H1 (cell line): ENCODE data around the gene TCERG1L. TPM values are rescaled to one million over a fixed set of nuclear protein-coding genes. Genes with fewer than 3 reads are reported as not detected.

ENCODE experiments used
- CTCF ChIA-PET: fragments of 300-600 bp; sonication (Branson Sonifier 250); formaldehyde crosslinking; loops from one replicate; lab custom pipeline; 2021; ENCODE audit not compliant: partially characterized antibody; lab: Charles Lee
- POLR2A ChIA-PET: fragments of 300-600 bp; sonication (Branson Sonifier 250); formaldehyde crosslinking; loops from one replicate; lab custom pipeline; 2021; ENCODE audit warnings: inconsistent platforms; ENCODE audit not compliant: partially characterized antibody; lab: Charles Lee
- DNase-seq, 2 experiments: peaks; one replicate each; pipeline versions ENCODE4 v3.0.0 to v3.0.0-alpha.2; 2010 to 2022; ENCODE audit warnings: low spot score in 2 of 2, low read depth in 1 of 2, mixed read lengths in 1 of 2
- FAIRE-seq: peaks from 2 replicates; lab custom pipeline; 2011; peaks lifted over from hg19 to GRCh38; lab: Jason Lieb, UNC
- H2AFZ ChIP-seq: 2 replicates; pipeline ENCODE4 v1.8.1; 2012; ENCODE audit warnings: low read length, inconsistent platforms
- H2AK5ac ChIP-seq: 2 replicates; pipeline ENCODE4 v1.6.1; 2013; ENCODE audit warnings: low read depth, low read length
- H2BK120ac ChIP-seq: replicated peaks from 2 replicates; pipeline ENCODE3; 2013; ENCODE audit warnings: low read depth, low read length, inconsistent platforms
- H2BK12ac ChIP-seq: 2 replicates; pipeline ENCODE4 v1.6.1; 2013; ENCODE audit warnings: low read depth, low read length
- H2BK15ac ChIP-seq: 2 replicates; pipeline ENCODE4 v1.6.1; 2013; ENCODE audit warnings: low read length
- H2BK20ac ChIP-seq: 2 replicates; pipeline ENCODE4 v1.6.1; 2013; ENCODE audit warnings: low read length
- H2BK5ac ChIP-seq: 2 replicates; pipeline ENCODE4 v1.6.1; 2013; ENCODE audit warnings: low read depth, low read length
- H3K14ac ChIP-seq: 2 replicates; pipeline ENCODE4 v1.6.1; 2013; ENCODE audit warnings: inconsistent platforms; ENCODE audit not compliant: insufficient read length
- H3K18ac ChIP-seq: 2 replicates; pipeline ENCODE4 v1.6.1; 2013; ENCODE audit warnings: low read length; ENCODE audit errors: extremely low read depth
- H3K23ac ChIP-seq: 2 replicates; pipeline ENCODE4 v1.6.1; 2013; ENCODE audit warnings: inconsistent platforms; ENCODE audit not compliant: insufficient read length
- H3K23me2 ChIP-seq: 2 replicates; pipeline ENCODE4 v1.6.1; 2013; ENCODE audit warnings: low read depth, low read length
- H3K27ac ChIP-seq: 2 replicates; pipeline ENCODE4 v1.6.1; 2011; ENCODE audit warnings: low read depth, low read length, inconsistent platforms
- H3K27me3 ChIP-seq, 4 experiments: replicated peaks in 1 of 4; 1 replicate in 1 of 4; 2 replicates in 3 of 4; pipeline versions ENCODE4 v1.6.1 to v1.8.1; 2011 to 2013; ENCODE audit warnings: low read length in 3 of 4, mild to moderate bottlenecking in 3 of 4, inconsistent platforms in 2 of 4, mixed read lengths in 2 of 4, moderate library complexity in 1 of 4; ENCODE audit not compliant: control insufficient read depth in 3 of 4, insufficient read depth in 3 of 4; ENCODE audit errors: extremely low read depth in 1 of 4
- H3K36me3 ChIP-seq, 4 experiments: 2 replicates each; pipeline versions ENCODE4 v1.6.1 to v1.8.1; 2011 to 2013; ENCODE audit warnings: mild to moderate bottlenecking in 4 of 4, low read length in 3 of 4, moderate library complexity in 2 of 4, control low read depth in 1 of 4, inconsistent platforms in 1 of 4; ENCODE audit not compliant: insufficient read depth in 4 of 4, control insufficient read depth in 2 of 4
- H3K4ac ChIP-seq: replicated peaks from 2 replicates; pipeline ENCODE3; 2013; ENCODE audit warnings: low read length, low read depth, mixed read lengths, inconsistent platforms; ENCODE audit not compliant: insufficient read length
- H3K4me1 ChIP-seq, 4 experiments: replicated peaks in 1 of 4; 1 replicate in 1 of 4; 2 replicates in 3 of 4; pipeline versions ENCODE4 v1.6.1 to v1.8.1; 2011 to 2013; ENCODE audit warnings: low read length in 3 of 4, inconsistent platforms in 2 of 4, mixed read lengths in 1 of 4; ENCODE audit not compliant: insufficient read depth in 4 of 4, control insufficient read depth in 3 of 4
- H3K4me2 ChIP-seq, 2 experiments: 2 replicates each; pipeline versions ENCODE4 v1.6.1 to v1.8.1; 2011 to 2013; ENCODE audit warnings: low read depth in 2 of 2, low read length in 2 of 2, control low read depth in 1 of 2, inconsistent platforms in 1 of 2, mild to moderate bottlenecking in 1 of 2; ENCODE audit not compliant: insufficient read depth in 1 of 2
- H3K4me3 ChIP-seq, 4 experiments: fragments of 200-600, 300-600 bp in 1 of 4; sonication (generic), shearing (Covaris generic), sonication (Bioruptor Twin) in 1 of 4; 2 replicates each; pipeline versions ENCODE4 v1.5.1 to v1.8.1; 2011 to 2016; ENCODE audit warnings: low read length in 4 of 4, low read depth in 3 of 4, control low read depth in 2 of 4, inconsistent platforms in 2 of 4, mild to moderate bottlenecking in 2 of 4, mixed read lengths in 1 of 4, moderate library complexity in 1 of 4; ENCODE audit not compliant: insufficient read depth in 2 of 4; ENCODE audit errors: extremely low read depth in 1 of 4
- H3K56ac ChIP-seq: replicated peaks from 2 replicates; pipeline ENCODE3; 2013; ENCODE audit warnings: low read depth, mild to moderate bottlenecking, mixed read lengths, low read length, inconsistent platforms; ENCODE audit not compliant: insufficient read length
- H3K79me1 ChIP-seq: 2 replicates; pipeline ENCODE4 v1.6.1; 2013; ENCODE audit warnings: low read depth, low read length, control low read depth
- H3K79me2 ChIP-seq, 2 experiments: 2 replicates each; pipeline versions ENCODE4 v1.6.1 to v1.8.1; 2012 to 2013; ENCODE audit warnings: low read length in 2 of 2, mild to moderate bottlenecking in 2 of 2, inconsistent platforms in 1 of 2; ENCODE audit not compliant: insufficient read depth in 2 of 2, control insufficient read depth in 1 of 2
- H3K9ac ChIP-seq, 4 experiments: replicated peaks in 1 of 4; 1 replicate in 1 of 4; 2 replicates in 3 of 4; pipeline versions ENCODE4 v1.6.1 to v1.8.1; 2011 to 2013; ENCODE audit warnings: low read depth in 3 of 4, low read length in 3 of 4, control low read depth in 2 of 4, mild to moderate bottlenecking in 2 of 4, moderate library complexity in 2 of 4, inconsistent platforms in 1 of 4; ENCODE audit errors: extremely low read depth in 1 of 4
- H3K9me3 ChIP-seq, 2 experiments: 2 replicates each; pipeline versions ENCODE4 v1.6.1 to v1.8.1; 2012 to 2013; ENCODE audit warnings: mild to moderate bottlenecking in 2 of 2, moderate library complexity in 2 of 2, control low read depth in 1 of 2, inconsistent platforms in 1 of 2, low read depth in 1 of 2, low read length in 1 of 2, mixed read lengths in 1 of 2; ENCODE audit not compliant: insufficient read depth in 2 of 2
- H4K20me1 ChIP-seq, 2 experiments: replicated peaks in 1 of 2; 2 replicates each; pipeline versions ENCODE3 to v1.8.1; 2011 to 2013; ENCODE audit warnings: inconsistent platforms in 2 of 2, low read length in 2 of 2, mild to moderate bottlenecking in 1 of 2; ENCODE audit not compliant: insufficient read depth in 2 of 2, control insufficient read depth in 1 of 2
- H4K5ac ChIP-seq: 2 replicates; pipeline ENCODE4 v1.6.1; 2013; ENCODE audit warnings: low read length, low read depth, mixed read lengths, inconsistent platforms; ENCODE audit not compliant: insufficient read length
- H4K8ac ChIP-seq: 2 replicates; pipeline ENCODE4 v1.8.0; 2013; ENCODE audit warnings: mild to moderate bottlenecking, moderate library complexity, low read length, inconsistent platforms; ENCODE audit not compliant: insufficient read depth; ENCODE audit errors: extremely low read depth
- H4K91ac ChIP-seq: replicated peaks from 2 replicates; pipeline ENCODE3; 2013; ENCODE audit warnings: low read length, mixed read lengths, inconsistent platforms; ENCODE audit not compliant: insufficient read length
- CBX5 ChIP-seq: fragments of 300-800, 300-1000 bp; sonication (generic); IDR thresholded peaks from 2 replicates; pipeline ENCODE4 v1.7.1; 2016; ENCODE audit warnings: antibody characterized with exemption, low read length, low read depth
- CHD2 ChIP-seq: IDR thresholded peaks from 2 replicates; pipeline ENCODE4 v1.6.1; 2012; ENCODE audit warnings: low read length, improper control_type of control experiment
- POU5F1 ChIP-seq: IDR thresholded peaks from 2 replicates; pipeline ENCODE4 v1.6.1; 2011; ENCODE audit warnings: low read depth, mild to moderate bottlenecking, low read length, moderate library complexity
- RXRA ChIP-seq: IDR thresholded peaks from 2 replicates; pipeline ENCODE4 v1.6.1; 2011; ENCODE audit warnings: low read depth, mild to moderate bottlenecking, low read length, moderate library complexity; ENCODE audit not compliant: insufficient read depth
- SAP30 ChIP-seq: fragments of 300-600 bp; sonication (generic); IDR thresholded peaks from 2 replicates; pipeline ENCODE4 v1.7.1; 2012; ENCODE audit warnings: low read length, moderate library complexity, mild to moderate bottlenecking, inconsistent platforms; ENCODE audit not compliant: insufficient read depth, insufficient replicate concordance
- SP4 ChIP-seq: IDR thresholded peaks from 2 replicates; pipeline ENCODE4 v1.6.1; 2012; ENCODE audit warnings: low read length, inconsistent platforms
- WGBS, 2 experiments: shearing (Covaris generic) in 1 of 2; methylation state at CpG; one replicate each; pipeline versions ENCODE4 v1.1.6 to v1.1.7; 2013 to 2015; ENCODE audit warnings: low lambda C conversion rate in 2 of 2, mixed read lengths in 2 of 2, inconsistent platforms in 1 of 2, low coverage in 1 of 2, missing lambda C conversion rate in 1 of 2; ENCODE audit not compliant: insufficient replicate concordance in 2 of 2, insufficient coverage in 1 of 2, insufficient read length in 1 of 2; ENCODE audit errors: extremely low coverage in 1 of 2, missing lambda C conversion rate in 1 of 2; 5-methylcytosine and 5-hydroxymethylcytosine counted together
- polyA plus RNA-seq, 7 experiments: library from polyadenylated mRNA; depleted of rRNA in 3 of 7; stranded (reverse) in 5 of 7; unstranded in 2 of 7; fragments of >200 nt in 5 of 7; fragments of 200-250 nt in 2 of 7; gene quantifications; 1 replicate in 5 of 7; 2 replicates in 1 of 7; 4 replicates in 1 of 7; pipeline versions ENCODE4 v1.2.1 to v1.2.3, GENCODE V29; 2011 to 2013; ENCODE audit warnings: missing spikeins in 2 of 7, mixed read lengths in 2 of 7
- total RNA-seq: library from RNA; stranded (reverse); fragmentation: NEBNext Ultra II Directional; extraction: Animal tissue kit (Norgen Biotek cat#: 25700); gene quantifications from 2 replicates; pipeline ENCODE4 v1.2.1, GENCODE V29; 2021
- TF ChIP-seq, protein P1 (sequence below), 3 experiments: IDR thresholded peaks; 1 replicate in 2 of 3; 2 replicates in 1 of 3; pipeline versions ENCODE4 v1.5.1 to v1.6.1; 2011; ENCODE audit warnings: low read length in 3 of 3, mild to moderate bottlenecking in 3 of 3, inconsistent platforms in 2 of 3, low read depth in 1 of 3, moderate library complexity in 1 of 3; ENCODE audit not compliant: insufficient read depth in 1 of 3; ENCODE audit errors: control extremely low read depth in 1 of 3

Gene TCERG1L
- total and polyA plus RNA-seq, 2 of the 8 experiments (the other 6 are each of a cell fraction or from before 2014, with no cell fraction given): 3.9 to 6.9 TPM

DNA sequence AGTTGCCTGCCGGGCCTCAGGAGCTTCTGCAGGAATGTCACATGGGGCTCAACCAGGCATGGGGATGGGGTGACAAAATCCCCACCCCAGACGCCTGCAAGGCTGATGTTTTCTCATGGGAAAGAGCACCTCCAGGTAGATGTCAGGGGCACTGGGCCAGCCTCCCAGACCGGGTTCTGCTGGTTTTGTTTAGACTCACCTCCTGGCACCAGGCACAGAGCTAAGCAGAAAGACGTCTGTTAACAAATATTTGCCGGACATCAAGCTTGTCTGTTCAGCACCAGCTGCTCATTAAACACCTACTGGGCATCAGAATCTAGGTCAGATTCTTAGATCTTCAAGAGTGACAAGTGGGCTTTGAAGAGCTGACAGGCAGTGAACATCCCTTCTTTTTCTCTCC is 34.9 kb upstream of the TCERG1L start:
- WGBS, 2 experiments: 71% methylated on average over 5 of the region's 5 CpGs; no CpG with 5 or more reads in 1 of the 2 experiments
- POLR2A ChIA-PET: no interaction called here

More for the DNA sequence above, 34.9 kb upstream of the TCERG1L start:
- Histone ChIP-seq H3K79me2 (no peaks in the 10 kb centered on the region), H3K27ac (no peak overlapping the region), H3K4me3 (no peak overlapping the region), H3K14ac (no peak overlapping the region), H3K4me2 (no peak overlapping the region), H2BK5ac (no peak overlapping the region), H3K9me3 (no peaks in the 10 kb centered on the region), H3K9ac (no peak overlapping the region), H2BK15ac (no peak overlapping the region), H4K8ac (no peak overlapping the region), H3K23ac (no peak overlapping the region), H3K79me1 (no peaks in the 10 kb centered on the region), H4K5ac (no peak overlapping the region), H3K23me2 (no peaks in the 10 kb centered on the region), H4K20me1 (no peaks in the 10 kb centered on the region), H3K36me3 (no peaks in the 10 kb centered on the region), H3K18ac (no peak overlapping the region), H2BK120ac (no peak overlapping the region), H2BK12ac (no peak overlapping the region), H2AFZ (no peak overlapping the region), H2AK5ac (no peak overlapping the region), H3K27me3 (no peaks in the 10 kb centered on the region; a peak in 1 of 7 replicates), H2BK20ac (no peak overlapping the region), H3K4me1 (peaks cover 0 to 9% (median 4%) of the 10 kb centered on the region in 4 experiments; a peak in 5 of 7 replicates), H3K4ac (no peak overlapping the region), H3K56ac (no peak overlapping the region), H4K91ac (no peak overlapping the region)
- CTCF ChIA-PET: interaction anchor here (1.1 kb wide), 1 partner anchor 204 kb away, joined by 3 read pairs; no protein-coding TSS in a partner anchor
- no peak for FAIRE-seq
- DNase-seq: no peak
- TF ChIP-seq SAP30 (no peak), CBX5 (no peak), CHD2 (no peak), POU5F1 (no peak), SP4 (no peak), RXRA (no peak)
- TF ChIP-seq, protein P1, sequence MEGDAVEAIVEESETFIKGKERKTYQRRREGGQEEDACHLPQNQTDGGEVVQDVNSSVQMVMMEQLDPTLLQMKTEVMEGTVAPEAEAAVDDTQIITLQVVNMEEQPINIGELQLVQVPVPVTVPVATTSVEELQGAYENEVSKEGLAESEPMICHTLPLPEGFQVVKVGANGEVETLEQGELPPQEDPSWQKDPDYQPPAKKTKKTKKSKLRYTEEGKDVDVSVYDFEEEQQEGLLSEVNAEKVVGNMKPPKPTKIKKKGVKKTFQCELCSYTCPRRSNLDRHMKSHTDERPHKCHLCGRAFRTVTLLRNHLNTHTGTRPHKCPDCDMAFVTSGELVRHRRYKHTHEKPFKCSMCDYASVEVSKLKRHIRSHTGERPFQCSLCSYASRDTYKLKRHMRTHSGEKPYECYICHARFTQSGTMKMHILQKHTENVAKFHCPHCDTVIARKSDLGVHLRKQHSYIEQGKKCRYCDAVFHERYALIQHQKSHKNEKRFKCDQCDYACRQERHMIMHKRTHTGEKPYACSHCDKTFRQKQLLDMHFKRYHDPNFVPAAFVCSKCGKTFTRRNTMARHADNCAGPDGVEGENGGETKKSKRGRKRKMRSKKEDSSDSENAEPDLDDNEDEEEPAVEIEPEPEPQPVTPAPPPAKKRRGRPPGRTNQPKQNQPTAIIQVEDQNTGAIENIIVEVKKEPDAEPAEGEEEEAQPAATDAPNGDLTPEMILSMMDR (IDR thresholded peaks at IDR 0.05; ENCODE audit: control extremely low read depth in 1 of 3, insufficient read depth in 1 of 3, low read depth in 1 of 3, low read length in 3 of 3): no peak
